ENCODE measurements around the gene PMVK.
A peak's percentile ranks its signal among the peaks of the same experiment; 100 is the strongest.
"Not testable (repeated sequence)": the region's sequence is repeated elsewhere in the genome, so short reads cannot be mapped to it uniquely, and the experiment has no call there.

Gene PMVK

GRCh38 chr1:154936555-154937084, at the start of gene PMVK:
TSS of gene PMVK (minus strand) at chr1:154936719. CDS start at chr1:154936685, 34 bp downstream.
- peak; percentile 98 for DNase-seq

DNA sequence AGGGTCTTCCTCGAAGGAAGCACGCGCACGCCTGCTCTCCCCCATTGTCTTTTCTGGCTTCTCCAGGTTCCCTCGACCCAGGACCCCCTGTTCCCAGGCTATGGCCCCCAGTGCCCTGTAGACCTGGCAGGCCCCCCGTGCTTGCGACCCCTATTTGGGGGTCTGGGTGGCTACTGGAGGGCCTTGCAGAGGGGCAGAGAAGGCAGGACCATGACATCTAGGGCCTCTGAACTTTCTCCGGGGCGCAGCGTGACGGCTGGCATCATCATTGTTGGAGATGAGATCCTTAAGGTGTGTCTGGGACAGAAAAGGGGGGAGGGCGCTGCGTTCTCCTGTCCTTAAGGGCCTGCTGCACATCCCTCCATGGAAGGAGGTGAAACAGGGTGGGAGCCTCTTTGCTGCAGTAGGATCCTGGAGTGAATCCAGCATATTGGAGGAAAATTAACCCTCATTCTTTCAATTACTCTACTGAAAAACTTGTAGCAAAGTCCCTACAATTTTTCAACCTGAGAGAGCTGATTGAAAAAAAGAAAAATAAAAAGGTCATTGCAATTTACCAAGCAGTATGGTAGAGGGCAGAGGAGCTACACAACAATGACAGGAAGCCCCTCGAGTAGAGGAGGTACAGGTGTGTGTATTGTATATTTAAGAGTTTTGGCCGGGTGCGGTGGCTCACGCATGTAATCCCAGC, 47.4 kb upstream of the PMVK start:
- no peak for DNase-seq

- peak; percentile 99 for DNase-seq
Observed at GRCh38 chr1:154982897-154983648, 46.6 kb upstream of the PMVK start, which contains the start of gene FLAD1. TSS of gene FLAD1 (plus strand) at chr1:154983344. CDS start at chr1:154983695, 351 bp downstream.

DNA sequence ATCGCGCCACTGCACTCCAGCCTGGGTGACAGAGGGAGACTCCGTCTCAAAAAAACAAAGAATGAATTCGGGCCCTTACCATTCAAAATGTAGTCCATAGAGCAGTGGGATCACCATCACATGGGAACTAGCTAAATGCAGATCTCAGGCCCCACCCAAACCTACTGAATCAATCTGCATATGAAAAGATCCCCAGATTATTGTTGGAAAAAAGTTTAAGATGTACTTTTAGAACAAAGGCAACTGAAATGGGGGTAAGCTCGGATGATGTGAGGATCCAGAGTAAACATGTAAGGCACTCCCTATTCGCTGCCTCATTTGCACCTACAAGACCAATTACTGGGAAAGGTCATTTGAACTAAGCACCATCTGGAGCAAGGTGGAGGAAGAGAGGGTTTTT, 45.8 kb upstream of the PMVK start:
- no peak for DNase-seq

DNA sequence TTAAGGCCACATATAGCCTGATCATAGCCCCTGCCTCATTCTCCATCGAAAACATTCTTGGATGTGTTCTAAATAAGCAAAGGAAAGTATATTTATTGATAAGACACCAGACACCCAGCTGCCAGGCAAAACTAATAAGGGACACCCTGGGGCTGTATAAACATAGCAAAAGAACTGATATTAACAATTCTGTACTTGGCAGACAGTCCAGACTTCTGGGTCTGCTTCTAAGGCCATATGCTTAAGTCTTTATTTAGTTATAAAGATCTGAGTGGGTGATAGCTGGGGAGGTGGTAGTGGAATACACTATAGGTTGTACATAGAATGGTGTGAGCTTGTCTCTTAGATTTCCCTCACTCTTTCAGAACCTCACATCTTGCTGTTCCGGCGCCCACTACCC, 41.8 kb upstream of the PMVK start:
- DNase-seq: no peak

- DNase-seq: not testable (repeated sequence)
Observed at GRCh38 chr1:154977762-154978161, 41.2 kb upstream of the PMVK start.

DNA sequence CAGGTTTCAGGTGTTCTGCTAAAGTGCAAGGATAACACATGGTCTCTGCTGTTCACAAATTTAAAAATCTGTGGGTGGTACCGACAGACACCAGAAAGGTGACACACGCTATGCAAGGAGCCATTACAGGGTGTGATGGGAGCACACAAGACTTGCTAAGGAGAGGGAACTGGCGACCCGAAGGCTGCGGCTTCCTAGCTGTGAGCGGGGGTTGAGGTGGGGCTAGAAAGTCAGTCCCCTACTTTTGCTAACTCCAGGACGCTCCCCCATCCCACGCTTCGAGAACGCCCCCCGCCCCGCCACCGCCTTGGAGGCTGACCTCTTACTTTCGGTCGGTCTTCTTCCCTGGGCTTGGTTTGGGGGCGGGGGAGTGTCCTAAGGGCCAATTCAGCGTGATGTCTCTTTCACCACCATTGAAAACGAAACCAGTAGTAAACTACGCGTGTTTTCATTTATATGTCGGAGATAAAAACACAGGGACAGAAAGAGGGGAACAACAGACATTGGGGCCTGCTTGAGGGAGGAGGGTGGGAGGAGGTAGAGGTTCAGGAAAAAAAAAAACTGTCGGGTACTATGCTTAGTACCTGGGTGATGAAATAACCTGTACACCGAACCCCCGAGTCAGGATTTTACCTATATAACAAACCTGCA, 39.0 kb upstream of the PMVK start:
- DNase-seq: no peak

- DNase-seq: peak; percentile 92
Observed at GRCh38 chr1:154974808-154975408, 38.4 kb upstream of the PMVK start.

DNA sequence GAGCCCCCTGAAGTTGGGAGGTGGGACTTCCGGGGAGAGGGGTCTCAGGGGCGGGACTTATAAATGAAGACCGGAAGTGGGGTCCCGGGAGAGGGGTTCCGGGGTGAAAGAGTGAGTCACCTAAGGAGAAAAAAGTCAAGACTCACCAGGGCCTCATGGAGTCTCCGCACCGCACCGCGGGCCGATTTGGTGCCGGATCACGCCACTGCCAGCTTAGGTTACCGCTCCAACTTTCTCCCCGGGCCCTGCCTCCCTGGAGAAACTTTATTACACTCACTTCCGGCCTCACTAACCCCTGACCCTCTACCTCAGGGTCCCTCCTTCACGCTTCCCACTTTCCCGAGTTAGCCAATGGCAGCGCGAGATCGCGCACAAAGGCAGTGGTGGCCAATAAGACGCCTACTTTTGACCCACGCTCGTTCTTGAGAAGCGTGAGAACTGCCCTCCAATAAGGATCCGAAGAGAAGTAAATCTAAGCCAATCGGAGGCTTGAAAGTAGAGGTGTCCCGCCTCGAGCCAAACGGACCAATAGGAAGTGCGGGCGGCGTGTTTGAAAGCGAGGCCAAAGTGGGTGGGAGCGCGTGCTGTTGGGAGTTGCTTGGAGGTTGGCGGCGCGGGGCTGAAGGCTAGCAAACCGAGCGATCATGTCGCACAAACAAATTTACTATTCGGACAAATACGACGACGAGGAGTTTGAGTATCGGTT, 37.7 kb upstream of the PMVK start, which contains the start of gene CKS1B:
Gene CKS1B, plus strand, starts transcription at position 580 of the 706 bp plus-strand sequence. Its CDS starts 65 bp downstream, at position 645.
- peak; percentile 99 for DNase-seq

GRCh38 chr1:154973344-154974101, 37.0 kb upstream of the PMVK start:
- DNase-seq: peak; percentile 88

DNA sequence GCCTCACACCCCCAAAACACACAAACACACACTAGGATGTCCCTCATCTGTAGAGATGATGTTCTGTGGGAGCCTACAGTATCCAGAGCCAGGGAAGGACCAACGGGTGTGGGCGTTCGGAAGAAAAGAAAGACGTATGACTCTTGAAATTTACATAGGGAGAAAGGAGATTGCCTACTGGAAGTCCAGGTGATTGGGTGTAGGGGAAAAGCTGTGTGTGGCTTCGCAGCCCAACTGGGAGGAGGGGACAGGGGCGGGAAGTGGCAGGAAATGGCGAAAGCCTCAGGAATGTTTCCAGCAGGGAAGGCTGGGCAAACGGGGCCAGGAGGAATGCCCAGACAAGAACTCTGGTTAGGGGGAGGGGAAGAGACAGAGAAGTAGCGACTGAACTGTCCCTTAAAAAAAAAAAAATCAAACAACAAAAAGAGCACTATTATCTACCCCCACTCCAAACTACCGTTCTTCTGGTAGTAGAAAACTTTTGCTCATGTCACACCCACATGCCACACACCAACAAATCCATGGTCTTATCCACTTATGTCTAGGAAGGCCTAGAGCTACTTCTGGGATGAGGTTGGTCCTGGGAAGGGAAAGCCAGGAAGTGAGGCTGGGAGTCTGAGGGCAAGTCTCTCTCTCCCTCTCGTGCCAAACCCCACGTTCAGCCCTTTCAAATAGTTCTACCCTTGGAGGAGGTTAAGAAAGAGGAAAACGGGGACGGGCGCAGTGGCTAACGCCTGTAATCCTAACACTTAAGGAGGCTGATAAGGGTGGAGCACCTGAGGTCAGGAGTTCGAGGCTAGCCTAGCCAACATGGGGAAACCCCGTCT, 36.2 kb upstream of the PMVK start:
- no peak for DNase-seq

- DNase-seq: no peak
Observed at GRCh38 chr1:154972213-154972516, 35.6 kb upstream of the PMVK start.

GRCh38 chr1:154971341-154971998, 35.0 kb upstream of the PMVK start:
- DNase-seq: no peak

DNA sequence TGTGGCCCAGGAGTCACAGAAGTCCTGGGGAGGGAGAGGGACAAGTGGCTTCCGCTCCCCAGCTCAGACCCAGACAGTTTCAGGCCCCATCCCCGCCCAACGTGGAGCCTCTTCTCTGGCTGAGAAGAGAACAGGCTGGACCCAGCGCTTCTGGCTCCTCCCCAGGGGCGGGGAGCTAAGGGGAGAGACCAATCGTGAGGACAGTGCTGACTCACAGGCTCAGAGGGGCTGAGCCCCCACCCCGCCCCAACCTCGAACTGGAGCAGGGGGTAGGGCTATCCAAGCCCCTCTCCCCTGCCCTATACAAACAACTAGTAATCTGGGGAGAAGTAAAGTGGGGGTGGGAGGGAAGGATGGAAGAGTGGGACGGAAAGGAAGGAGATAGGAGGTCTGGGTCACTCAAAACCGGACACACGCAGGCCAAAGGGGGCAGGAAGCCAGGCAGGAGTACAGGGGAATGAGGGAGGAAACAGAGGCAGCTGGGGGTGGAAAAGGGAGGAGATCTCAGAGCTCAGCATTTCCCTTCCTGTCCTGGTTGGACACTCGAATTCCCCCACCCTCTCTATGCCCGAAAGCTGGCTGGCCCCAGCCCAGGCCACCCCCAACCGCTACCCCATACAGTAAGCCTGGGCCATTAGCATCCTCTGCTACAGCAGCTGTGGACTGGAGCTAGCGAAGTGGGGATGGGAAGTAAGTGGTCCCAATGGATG, 34.3 kb upstream of the PMVK start, which contains the start of gene SHC1:
Gene SHC1, minus strand, starts transcription at position 117 of the 710 bp plus-strand sequence. CDS start 221 bp downstream, outside the sequence.
- peak; percentile 70 for DNase-seq

DNA sequence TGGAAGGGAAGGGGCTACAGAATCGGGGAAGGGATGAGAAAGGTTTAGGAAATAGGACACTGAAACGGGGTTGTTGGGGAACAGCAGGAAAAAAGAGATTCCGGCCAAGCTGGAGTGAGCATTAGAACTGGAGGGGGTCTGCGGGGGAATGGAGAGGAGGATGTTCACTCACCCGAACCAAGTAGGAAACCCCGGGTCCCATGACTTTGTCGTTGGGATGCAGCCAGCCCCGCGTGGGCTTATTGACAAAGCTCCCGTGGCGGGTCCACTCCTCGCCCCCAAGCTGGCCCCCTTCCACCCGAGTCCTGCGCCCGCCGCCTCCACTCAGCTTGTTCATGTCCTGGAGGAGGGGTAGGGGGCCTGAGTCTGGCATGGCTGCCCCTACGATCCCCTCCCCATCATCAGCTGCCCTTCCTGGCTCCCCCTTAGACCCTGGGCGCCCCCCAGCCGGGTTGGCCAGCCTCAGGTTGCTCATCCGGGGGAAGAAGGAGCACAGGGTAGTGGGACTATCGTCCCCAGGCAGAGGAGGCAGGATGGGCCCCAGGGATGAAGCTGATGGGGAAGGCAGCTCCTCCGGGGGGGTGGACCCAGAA, 33.4 kb upstream of the PMVK start:
- DNase-seq: no peak

DNA sequence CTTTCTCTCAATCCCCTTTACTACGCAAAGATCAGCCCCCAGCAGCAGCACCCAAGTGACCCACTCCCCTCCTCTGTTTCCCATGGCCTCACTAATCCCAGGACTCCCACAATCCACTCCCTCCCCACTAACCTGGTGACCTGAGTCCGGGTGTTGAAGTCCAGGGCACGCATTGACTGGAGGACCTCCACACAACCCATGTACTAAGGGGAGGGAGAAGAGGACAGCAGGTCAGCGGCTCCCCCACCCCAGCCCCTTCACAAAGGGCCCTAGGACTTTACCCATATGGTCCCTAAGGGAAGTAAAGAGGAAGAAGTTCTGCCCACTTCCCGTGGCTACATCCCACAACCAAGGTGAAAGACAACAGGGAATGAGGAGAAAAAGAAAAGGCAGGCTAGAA, 32.7 kb upstream of the PMVK start:
- DNase-seq: no peak

DNA sequence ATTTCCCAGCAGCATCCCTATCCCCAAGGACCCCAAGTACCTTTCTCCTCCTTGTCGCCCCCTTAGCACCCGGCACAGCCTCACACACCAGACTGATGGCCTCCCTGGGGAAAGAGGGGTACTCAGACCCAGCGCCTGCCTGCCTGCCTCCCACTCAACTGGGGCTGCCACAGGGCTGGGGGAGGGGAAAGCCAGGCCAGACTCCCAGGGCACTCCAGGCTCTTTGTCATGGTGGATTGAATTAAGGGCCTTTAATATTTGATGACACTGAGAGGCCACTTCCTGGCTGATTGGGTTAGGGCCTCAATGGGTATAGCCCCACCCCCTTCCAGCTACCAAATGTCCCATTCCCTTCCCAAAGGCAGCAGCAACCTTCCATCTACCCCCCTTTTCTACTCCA, 32.2 kb upstream of the PMVK start:
- DNase-seq: no peak

DNA sequence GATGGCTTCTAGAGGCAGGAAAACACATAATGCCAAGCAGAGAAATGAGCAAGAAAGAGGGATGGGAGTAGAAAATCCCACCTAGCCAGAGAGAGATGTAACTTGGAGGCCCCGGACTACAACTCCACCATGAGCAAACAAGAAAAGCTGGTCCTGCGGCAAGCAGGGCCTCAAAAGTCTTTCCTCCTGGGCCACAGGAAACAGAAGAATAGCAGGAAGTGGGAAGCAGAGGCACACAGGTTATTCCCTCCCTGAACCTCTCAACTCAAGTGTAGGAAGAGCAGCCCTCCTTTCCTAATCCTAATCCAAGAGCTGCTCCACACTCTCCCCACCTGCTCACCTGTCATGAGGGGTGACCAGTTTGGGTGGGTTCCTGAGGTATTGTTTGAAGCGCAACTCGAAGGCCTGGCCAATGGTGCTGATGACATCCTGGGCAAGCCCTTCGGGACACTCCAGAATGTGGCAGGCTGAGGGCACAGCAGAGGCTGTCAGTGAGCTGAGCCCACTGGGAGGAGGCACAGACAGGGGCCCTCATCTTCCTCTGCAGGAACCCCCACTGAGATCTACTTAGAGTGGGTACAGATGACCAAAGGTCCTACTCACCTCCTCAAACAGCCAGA, 30.9 kb upstream of the PMVK start:
- DNase-seq: no peak

DNA sequence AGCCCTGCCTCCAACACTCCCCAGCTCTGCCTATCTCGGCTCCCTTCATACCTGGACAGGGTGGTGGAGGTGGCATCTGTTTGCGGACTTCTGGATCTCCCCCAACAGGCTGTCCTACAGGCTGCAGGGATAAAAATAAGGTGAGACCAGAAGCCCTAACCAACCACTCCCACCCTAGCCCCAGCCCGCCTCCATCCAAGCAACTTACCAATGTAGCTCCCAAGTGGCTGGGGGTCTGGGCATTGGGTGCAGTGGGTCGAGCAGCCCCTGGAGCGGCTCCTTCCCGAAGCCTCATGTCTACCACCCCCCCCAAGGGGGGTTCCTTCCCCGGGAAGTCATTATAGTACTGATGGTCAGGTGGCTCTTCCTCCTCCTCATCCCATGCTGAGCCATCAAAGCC, 29.6 kb upstream of the PMVK start:
- DNase-seq: no peak

Measured in COR-L47 (cell line).